Coronary artery (tissue), 2 donors: ENCODE results near the gene AKAP13.

Experiments
- DNase-seq: peaks from one replicate; pipeline ENCODE4 v3.0.0-alpha.2; 2017; ENCODE audit warnings: low spot score
- H3K27ac ChIP-seq, 2 donors: fragments of 200-600 bp; sonication (generic); one replicate each; pipeline ENCODE4 v1.5.1; 2016 to 2019
- H3K4me3 ChIP-seq: fragments of 200-600 bp; sonication (generic); 2 replicates; pipeline ENCODE4 v1.5.1; 2016; ENCODE audit warnings: mild to moderate bottlenecking, moderate library complexity
- CTCF ChIP-seq: fragments of 200-600 bp; sonication (generic); IDR thresholded peaks from one replicate; pipeline ENCODE4 v1.5.1; 2019; ENCODE audit warnings: antibody characterized with exemption

AKAP13 gene

GRCh38 chr15:85770096-85771041 is 390.0 kb downstream of the AKAP13 start:
- H3K27ac ChIP-seq = no peak overlapping the region
- H3K4me3 ChIP-seq = no peak overlapping the region
- no peak for DNase-seq
- no peak for TF ChIP-seq CTCF

GRCh38 chr15:85771271-85771670 is 390.9 kb downstream of the AKAP13 start:
- Histone ChIP-seq H3K27ac (peak overlapping the region; percentile 48 to 70), H3K4me3 (peak overlapping the region; percentile 35)
- no peak for TF ChIP-seq CTCF
- no peak for DNase-seq

- H3K27ac ChIP-seq = peak overlapping the region; percentile 48 to 70
- H3K4me3 ChIP-seq = peak overlapping the region; percentile 35
- no peak for DNase-seq
- TF ChIP-seq CTCF = no peak
Measured at GRCh38 chr15:85771781-85772445, 391.5 kb downstream of the AKAP13 start.

- no peak for TF ChIP-seq CTCF
- H3K27ac ChIP-seq = peak overlapping the region; percentile 48 to 70
- H3K4me3 ChIP-seq = no peak overlapping the region
- DNase-seq = no peak
Measured at GRCh38 chr15:85772668-85773067, 392.3 kb downstream of the AKAP13 start.

GRCh38 chr15:85773249-85773648 is 392.8 kb downstream of the AKAP13 start:
- TF ChIP-seq CTCF = no peak
- no peak for DNase-seq
- Histone ChIP-seq H3K27ac (peak overlapping the region in 1 of 2 donors; percentile 70), H3K4me3 (no peak overlapping the region)

GRCh38 chr15:85773970-85774369 is 393.6 kb downstream of the AKAP13 start:
- no peak overlapping the region for H3K27ac ChIP-seq
- no peak overlapping the region for H3K4me3 ChIP-seq
- no peak for TF ChIP-seq CTCF
- DNase-seq = no peak
